Omental fat pad (tissue), 4 donors: ENCODE data around the gene SARNP. TPM values are rescaled to one million over a fixed set of nuclear protein-coding genes. Genes with fewer than 3 reads are reported as not detected.

Source experiments
- ATAC-seq: fragments of 150-250 bp; one replicate; pipeline ENCODE4 v1.9.1; 2016; ENCODE audit warnings: mild to moderate bottlenecking, moderate library complexity; ENCODE audit not compliant: low FRiP score
- DNase-seq: peaks from one replicate; pipeline ENCODE4 v3.0.0-alpha.2; 2019; ENCODE audit warnings: low spot score
- CTCF ChIP-seq, 3 donors: fragments of 450-650 bp; IDR thresholded peaks; one replicate each; pipeline ENCODE4 v1.5.1; 2016 to 2017; ENCODE audit warnings: antibody characterized with exemption in 3 of 3, mild to moderate bottlenecking in 3 of 3, moderate library complexity in 2 of 3
- total RNA-seq, 4 donors: library from RNA; depleted of rRNA; stranded (reverse); fragments of >200 nt; gene quantifications; one replicate each; pipeline ENCODE4 v1.1.0, GENCODE V29; 2016

SARNP gene
- total RNA-seq, 4 donors from 2014 or later = 43.8 to 62.7 (median 52.5) TPM

GRCh38 chr12:55852740-55853139, 35.2 kb upstream of the SARNP start:
- DNase-seq (no peak), ATAC-seq (no peak)
- TF ChIP-seq CTCF (IDR thresholded peaks at IDR 0.05) = no peak

- ATAC-seq = no peak
- no peak for DNase-seq
- TF ChIP-seq CTCF (IDR thresholded peaks at IDR 0.05) = no peak
Observed at GRCh38 chr12:55850893-55851292, 33.4 kb upstream of the SARNP start.

GRCh38 chr12:55850401-55850800, 32.9 kb upstream of the SARNP start:
- ATAC-seq = no peak
- TF ChIP-seq CTCF (IDR thresholded peaks at IDR 0.05) = no peak
- DNase-seq = no peak

- DNase-seq (no peak), ATAC-seq (no peak)
- no peak for TF ChIP-seq CTCF (IDR thresholded peaks at IDR 0.05)
Observed at GRCh38 chr12:55849616-55850343, 32.3 kb upstream of the SARNP start.

GRCh38 chr12:55847603-55848291, 30.2 kb upstream of the SARNP start:
- no peak for TF ChIP-seq CTCF (IDR thresholded peaks at IDR 0.05)
- DNase-seq (peak; percentile 88), ATAC-seq (peak; percentile 94)

- no peak for TF ChIP-seq CTCF (IDR thresholded peaks at IDR 0.05)
- peak; percentile 41 for DNase-seq
- ATAC-seq = peak; percentile 26
Observed at GRCh38 chr12:55847033-55847432, 29.5 kb upstream of the SARNP start.
